Esophagus muscularis mucosa (tissue), 3 donors: ENCODE data around the gene YWHAG.

Source experiments
- CTCF ChIP-seq, 3 experiments: fragments of 200-600 bp in 2 of 3; fragments of 450-650 bp in 1 of 3; sonication (generic) in 2 of 3; IDR thresholded peaks; one replicate each; pipeline ENCODE4 v1.5.1; 2017 to 2019; ENCODE audit warnings: antibody characterized with exemption in 3 of 3, mild to moderate bottlenecking in 2 of 3, moderate library complexity in 1 of 3
- POLR2A ChIP-seq: fragments of 450-650 bp; IDR thresholded peaks from one replicate; pipeline ENCODE4 v1.6.1; 2017; ENCODE audit warnings: antibody characterized with exemption, moderate library complexity, mild to moderate bottlenecking, low read depth
- POLR2AphosphoS5 ChIP-seq, 2 donors: sonication (generic); formaldehyde crosslinking; IDR thresholded peaks; one replicate each; pipeline ENCODE4 v1.6.1; 2017; ENCODE audit warnings: antibody characterized with exemption in 2 of 2

GRCh38 chr7:76328389-76328788 is 30.4 kb downstream of the YWHAG start:
- no peak for TF ChIP-seq POLR2A
- no peak for TF ChIP-seq CTCF (IDR thresholded peaks at IDR 0.05)
- TF ChIP-seq POLR2AphosphoS5 (IDR thresholded peaks at IDR 0.05) = no peak
